NB4 (cell line): ENCODE measurements around the gene CD300C.
"Not testable (repeated sequence)": the region's sequence is repeated elsewhere in the genome, so short reads cannot be mapped to it uniquely, and the experiment has no call there.

Experiments used
- DNase-seq: peaks from one replicate; pipeline ENCODE4 v3.0.0; 2010; ENCODE audit warnings: low read depth
- H3K4me3 ChIP-seq: one replicate; pipeline ENCODE4 v1.5.1; 2011; ENCODE audit warnings: mild to moderate bottlenecking, low read depth, low read length, moderate library complexity
- CTCF ChIP-seq: IDR thresholded peaks from one replicate; pipeline ENCODE4 v1.5.1; 2012; ENCODE audit warnings: low read depth, low read length
- MAX ChIP-seq: IDR thresholded peaks from 2 replicates; pipeline ENCODE4 v1.6.1; 2011; ENCODE audit warnings: low read depth, low read length
- MYC ChIP-seq: IDR thresholded peaks from 2 replicates; pipeline ENCODE4 v1.6.1; 2011; ENCODE audit warnings: low read depth, low read length
- POLR2A ChIP-seq: IDR thresholded peaks from 2 replicates; pipeline ENCODE4 v1.6.1; 2011; ENCODE audit warnings: mild to moderate bottlenecking; ENCODE audit not compliant: insufficient read length; ENCODE audit errors: extremely low read depth

The CD300C gene

GRCh38 chr17:74584292-74585060, 38.6 kb upstream of the CD300C start:
- TF ChIP-seq MAX: no peak
- no peak for TF ChIP-seq POLR2A
- no peak overlapping the region for H3K4me3 ChIP-seq

GRCh38 chr17:74582633-74583032, 36.7 kb upstream of the CD300C start:
- TF ChIP-seq MYC (no peak), POLR2A (no peak), MAX (no peak), CTCF (no peak)
- DNase-seq: no peak
- no peak overlapping the region for H3K4me3 ChIP-seq

More at GRCh38 chr17:74584292-74585060, 38.6 kb upstream of the CD300C start:
- no peak for DNase-seq

- DNase-seq: peak; percentile 70
- no peak for TF ChIP-seq CTCF
- no peak overlapping the region for H3K4me3 ChIP-seq
These were observed 34.0 kb upstream of the CD300C start for GRCh38 chr17:74579900-74580299.

- TF ChIP-seq MAX (no peak), POLR2A (no peak), MYC (no peak), CTCF (no peak)
- no peak for DNase-seq
- H3K4me3 ChIP-seq: no peak overlapping the region
These were observed 33.1 kb upstream of the CD300C start for GRCh38 chr17:74578979-74579378.

- DNase-seq: no peak
- TF ChIP-seq POLR2A: no peak
- TF ChIP-seq CTCF: no peak
- TF ChIP-seq MAX: no peak
- no peak for TF ChIP-seq MYC
- H3K4me3 ChIP-seq: no peak overlapping the region
These were observed 28.7 kb upstream of the CD300C start for GRCh38 chr17:74574489-74575142.

GRCh38 chr17:74573635-74574034, 27.7 kb upstream of the CD300C start:
- not testable (repeated sequence) for DNase-seq, H3K4me3 ChIP-seq

- H3K4me3 ChIP-seq: no peak overlapping the region
- no peak for DNase-seq
- TF ChIP-seq MAX: no peak
- no peak for TF ChIP-seq POLR2A
- TF ChIP-seq MYC: no peak
- no peak for TF ChIP-seq CTCF
These were observed 27.3 kb upstream of the CD300C start for GRCh38 chr17:74573169-74573568.
